ENCODE data around the gene MEOX1. TPM values are rescaled to one million over a fixed set of nuclear protein-coding genes. Genes with fewer than 3 reads are reported as not detected.

MEOX1 gene
- 0.07 TPM in 1 of 2 replicates, not detected in the other for total RNA-seq

DNA sequence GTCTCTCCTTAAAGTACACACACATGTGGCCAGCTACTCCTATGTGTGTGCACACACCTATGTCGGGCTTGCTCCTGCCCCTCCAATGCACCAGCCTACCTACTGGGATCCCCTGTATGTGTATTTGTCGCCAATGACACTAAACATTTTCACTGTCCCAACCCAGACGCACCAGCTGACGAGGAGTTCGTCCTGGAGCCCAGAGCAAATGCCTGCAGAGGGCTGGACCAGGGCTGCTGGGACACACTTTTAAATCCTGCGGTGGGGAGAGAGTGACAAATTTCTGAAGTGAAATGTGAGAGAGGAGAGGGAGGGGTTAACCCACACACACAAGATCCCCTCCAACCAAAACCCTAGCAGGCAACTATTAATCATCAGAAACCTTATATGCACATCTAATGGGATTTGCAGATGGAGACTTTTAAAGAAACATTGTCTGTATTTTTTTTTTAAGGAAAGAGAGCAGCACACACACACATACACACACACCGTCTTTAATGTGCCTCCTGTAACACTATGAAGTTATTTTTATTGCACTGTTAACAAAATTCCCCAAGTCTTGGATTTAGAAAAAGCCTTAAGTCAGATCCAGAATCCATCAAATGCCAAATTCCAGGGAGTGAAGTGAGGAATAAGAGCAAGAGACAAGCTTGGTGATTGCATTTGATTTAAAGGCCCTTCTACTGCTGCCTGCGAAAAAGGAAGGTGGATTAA, at the start of gene MEOX1:
Gene MEOX1, minus strand, starts transcription at position 224 of the 714 bp plus-strand sequence. CDS start 388 bp downstream, outside the sequence.

Other genes with a start within 250 kb of the MEOX1 start
- 37.4 and 43.1 TPM in 2 replicates for gene DHX8, start 177.9 kb downstream of the MEOX1 start, total RNA-seq
- 1.2 and 1.3 TPM in 2 replicates for gene ETV4, start 115.6 kb downstream of the MEOX1 start, total RNA-seq
- 8.8 and 20.9 TPM in 2 replicates for gene SOST, start 96.9 kb upstream of the MEOX1 start, total RNA-seq
- gene DUSP3, start 117.1 kb upstream of the MEOX1 start, total RNA-seq: 68.1 and 92.4 TPM in 2 replicates
- gene CFAP97D1, start 118.5 kb upstream of the MEOX1 start, total RNA-seq: under 0.01 TPM in 1 of 2 replicates, not detected in the other
- gene MPP3, start 171.2 kb upstream of the MEOX1 start, total RNA-seq: 9.2 and 18.6 TPM in 2 replicates
- not detected in 2 replicates for gene CD300LG, start 185.3 kb upstream of the MEOX1 start, total RNA-seq
- gene MPP2, start 245.6 kb upstream of the MEOX1 start, total RNA-seq: 5.1 and 10.7 TPM in 2 replicates

All from smooth muscle cell of the pulmonary artery (primary cell).